Skin epidermis (tissue), 12 donors: ENCODE data around the gene FOXD4L6.
"Not testable (repeated sequence)": the region's sequence is repeated elsewhere in the genome, so short reads cannot be mapped to it uniquely, and the experiment has no call there.

Experiments
- H3K27ac ChIP-seq, 21 experiments: fragments of 200-600 bp; sonication (generic) in 11 of 21; one replicate each; pipeline ENCODE4 v1.5.0; 2020; ENCODE audit warnings: mild to moderate bottlenecking in 3 of 21, inconsistent platforms in 2 of 21, moderate library complexity in 2 of 21
- H3K4me3 ChIP-seq, 7 experiments: fragments of 200-600 bp; sonication (generic) in 2 of 7; one replicate each; pipeline ENCODE4 v1.5.0; 2020; ENCODE audit warnings: inconsistent platforms in 2 of 7, mild to moderate bottlenecking in 2 of 7, moderate library complexity in 1 of 7

FOXD4L6 gene

DNA sequence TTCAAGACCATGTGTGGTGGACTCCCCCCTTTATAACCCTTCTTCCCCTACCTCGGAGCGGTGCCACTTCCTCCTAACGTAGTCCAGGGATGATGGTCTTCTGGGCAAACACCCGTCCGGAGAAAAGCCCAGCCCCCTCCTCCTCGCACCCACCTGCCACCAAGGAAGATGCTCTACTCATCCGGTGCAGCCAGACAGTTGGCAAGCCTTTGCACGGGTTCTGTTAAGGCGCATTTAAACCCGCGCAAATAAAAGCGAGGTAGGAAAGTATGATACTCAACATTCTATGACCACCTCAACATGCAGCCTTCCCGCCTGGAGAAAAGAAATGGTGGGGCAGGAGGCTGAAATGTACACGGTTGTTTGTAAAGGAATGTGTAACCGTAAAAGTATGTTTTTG lies at the start of gene FOXD4L6:
Gene FOXD4L6, minus strand, starts transcription at position 101 of the 400 bp plus-strand sequence. CDS start 298 bp downstream, outside the sequence.
- not testable (repeated sequence) for H3K4me3 ChIP-seq, H3K27ac ChIP-seq

DNA sequence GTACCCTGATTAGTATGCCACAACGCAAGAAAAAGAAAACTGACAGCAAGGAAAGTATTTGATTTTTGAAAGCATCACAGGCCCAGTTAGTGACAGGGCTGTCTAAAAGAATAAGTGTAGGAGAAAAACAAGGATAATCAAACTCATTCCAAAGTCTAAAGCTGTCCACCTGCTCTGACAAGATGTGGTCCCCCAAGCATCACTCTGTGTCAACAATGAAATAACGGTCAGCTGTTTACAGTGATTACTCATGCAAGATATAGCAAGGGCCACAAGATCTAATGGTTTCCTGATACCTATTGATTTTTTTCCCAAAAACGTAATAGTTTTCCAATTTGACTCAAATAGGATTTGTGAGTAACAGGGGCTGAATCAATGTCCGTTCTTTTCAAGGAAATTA lies 46.5 kb upstream of the FOXD4L6 start:
- not testable (repeated sequence) for H3K27ac ChIP-seq

DNA sequence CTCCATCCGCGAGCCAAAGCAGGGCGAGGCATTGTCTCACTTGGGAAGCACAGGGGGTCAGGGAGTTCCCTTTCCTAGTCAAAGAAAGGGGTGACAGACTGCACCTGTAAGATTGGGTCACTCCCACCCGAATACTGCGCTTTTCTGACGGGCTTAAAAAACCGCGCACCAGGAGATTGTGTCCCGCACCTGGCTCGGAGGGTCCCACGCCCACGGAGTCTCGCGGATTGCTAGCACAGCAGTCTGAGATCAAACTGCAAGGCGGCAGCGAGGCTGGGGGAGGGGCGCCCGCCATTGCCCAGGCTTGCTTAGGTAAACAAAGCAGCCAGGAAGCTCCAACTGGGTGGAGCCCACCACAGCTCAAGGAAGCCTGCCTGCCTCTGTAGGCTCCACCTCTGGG lies 21.6 kb upstream of the FOXD4L6 start:
- not testable (repeated sequence) for H3K27ac ChIP-seq, H3K4me3 ChIP-seq

More for the DNA sequence above, 46.5 kb upstream of the FOXD4L6 start:
- not testable (repeated sequence) for H3K4me3 ChIP-seq

DNA sequence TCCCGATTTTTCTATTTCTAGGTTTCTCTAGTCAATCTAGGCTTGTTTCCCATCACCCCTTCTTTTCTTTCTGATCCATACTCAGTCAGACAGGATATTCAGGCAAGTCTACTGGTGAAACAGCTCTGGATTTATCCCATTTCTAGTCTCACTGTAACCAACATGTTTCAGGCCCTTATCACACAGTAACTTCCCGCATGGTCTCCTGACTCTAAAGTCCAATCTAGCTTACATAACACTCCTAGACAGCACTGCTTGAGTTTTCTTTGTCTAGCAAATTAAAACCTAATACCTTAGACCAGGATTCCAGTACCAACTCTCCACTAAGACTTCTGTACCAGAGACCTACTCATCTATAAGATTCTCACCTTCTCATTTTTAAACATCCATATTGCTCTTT lies 13.4 kb upstream of the FOXD4L6 start:
- H3K4me3 ChIP-seq, H3K27ac ChIP-seq: not testable (repeated sequence)

DNA sequence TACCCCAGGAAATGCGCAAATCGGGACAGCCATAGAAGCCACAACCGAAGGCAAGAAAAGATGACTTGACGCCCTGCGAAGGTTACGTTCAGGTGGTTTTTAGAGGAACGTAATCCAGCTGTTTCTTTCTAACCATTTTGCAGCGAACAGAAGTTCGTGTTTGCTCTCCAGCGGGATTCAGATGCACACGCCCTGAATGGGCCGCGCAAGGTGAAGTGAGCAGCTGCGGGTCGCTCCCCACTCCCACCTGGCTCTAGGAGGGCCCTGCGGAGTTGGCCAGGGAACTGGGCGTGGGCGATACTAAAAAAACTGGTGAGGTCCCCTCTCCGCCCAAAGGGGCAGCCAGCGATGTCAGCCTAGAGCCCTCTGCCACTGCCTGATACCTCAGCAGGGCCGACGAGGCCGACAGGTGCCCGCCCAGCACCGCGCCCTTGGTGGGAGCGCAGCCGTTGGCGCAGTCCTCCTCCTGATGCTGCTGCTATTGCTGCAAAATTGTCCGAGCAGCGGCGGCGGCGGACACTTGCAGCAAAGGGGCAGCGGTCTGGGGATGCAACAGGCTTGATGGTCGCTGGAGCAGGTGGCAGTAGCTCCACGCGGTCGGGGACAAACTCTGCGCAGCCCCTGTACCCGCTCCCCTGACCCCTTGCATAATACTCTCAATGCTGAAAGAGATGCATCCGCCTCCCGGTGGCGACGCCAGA lies 1.6 kb downstream of the FOXD4L6 start:
- not testable (repeated sequence) for H3K4me3 ChIP-seq, H3K27ac ChIP-seq

DNA sequence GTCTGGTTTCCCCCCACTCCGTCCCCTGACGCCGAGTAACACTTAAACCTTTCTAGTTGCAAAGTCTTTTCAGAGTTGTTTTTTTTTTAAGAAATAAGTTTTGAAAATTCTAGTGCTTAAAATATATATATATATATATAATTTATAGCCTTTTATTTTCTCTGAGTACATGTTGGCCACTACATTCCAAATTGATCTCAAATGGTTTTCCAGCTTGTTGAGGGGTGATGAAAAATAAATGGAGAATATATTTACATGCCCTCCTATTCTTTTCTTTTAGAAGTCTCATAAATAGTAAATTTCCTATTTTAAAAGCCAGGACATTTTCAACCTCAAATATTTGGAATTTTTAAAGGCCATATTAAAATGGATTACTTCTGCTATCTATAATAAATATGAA lies 2.5 kb downstream of the FOXD4L6 start:
- not testable (repeated sequence) for H3K4me3 ChIP-seq, H3K27ac ChIP-seq

DNA sequence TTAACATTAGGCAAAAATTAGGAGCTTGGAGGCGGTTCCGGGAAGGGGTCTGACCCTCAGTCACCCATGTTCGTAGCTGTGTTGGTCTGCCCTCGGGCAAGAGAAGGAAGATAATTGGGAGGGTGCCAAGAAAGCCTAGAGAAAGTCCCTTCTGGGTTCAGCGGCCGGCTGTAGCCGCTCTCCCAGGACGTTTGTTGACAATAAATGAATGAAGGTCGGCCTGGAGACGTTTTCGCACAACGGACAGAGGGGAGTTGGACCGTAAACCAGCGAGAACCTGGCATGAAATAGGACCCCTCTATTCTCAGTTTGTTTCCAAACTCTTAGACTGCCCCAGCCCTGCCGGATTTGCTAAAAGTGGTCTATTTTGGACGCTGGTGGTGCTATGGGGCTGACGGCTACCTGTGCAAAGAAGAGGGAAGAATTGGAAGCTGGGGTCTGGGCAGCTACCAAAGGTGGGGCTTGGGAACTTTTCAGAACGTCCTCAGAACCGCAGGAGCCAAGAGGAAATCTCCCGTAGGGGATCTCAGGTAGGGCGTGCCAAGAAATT lies 3.3 kb downstream of the FOXD4L6 start:
- H3K4me3 ChIP-seq, H3K27ac ChIP-seq: not testable (repeated sequence)

DNA sequence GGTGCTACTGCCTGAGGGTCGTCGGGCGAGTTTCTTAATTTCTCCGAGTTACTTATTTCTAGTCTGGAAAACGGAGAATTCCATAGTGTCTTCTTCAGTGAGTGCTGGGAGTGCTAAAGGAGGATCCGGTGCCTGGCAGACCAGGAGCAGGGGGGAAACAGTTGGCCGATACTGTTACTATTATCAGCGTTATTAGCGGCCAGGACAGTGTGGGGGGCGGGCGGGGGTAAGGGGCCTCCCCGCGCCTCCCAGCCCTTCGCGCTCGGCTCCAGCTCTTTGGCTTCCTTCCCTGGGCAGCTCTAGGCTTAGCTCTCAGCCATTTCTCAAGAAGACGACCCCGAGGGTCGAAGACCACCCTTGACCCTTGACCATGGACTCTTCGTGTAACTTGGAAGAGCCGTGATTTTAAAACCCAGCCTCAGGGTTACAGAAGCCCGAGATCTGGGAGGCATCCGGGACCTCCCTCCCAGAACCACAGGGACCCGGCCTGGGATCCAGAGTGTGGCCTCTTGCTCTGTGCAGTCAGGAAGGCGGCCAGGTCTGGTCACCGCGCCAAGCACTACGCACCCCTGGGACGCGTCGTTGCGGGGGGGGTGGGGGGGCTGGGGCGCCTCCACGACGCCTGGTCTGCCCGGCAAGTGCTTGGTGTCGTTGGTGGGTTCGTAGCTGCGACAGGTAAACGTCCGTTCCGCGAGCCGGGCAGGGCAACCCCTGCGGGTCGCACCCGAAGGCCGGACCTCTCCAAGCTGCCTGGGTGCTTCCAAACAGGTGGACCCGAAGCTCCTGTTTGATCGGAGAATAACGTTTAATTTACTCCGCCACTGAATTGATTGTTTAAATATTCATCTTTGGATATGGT lies 4.0 kb downstream of the FOXD4L6 start:
- H3K4me3 ChIP-seq, result not testable (repeated sequence)

DNA sequence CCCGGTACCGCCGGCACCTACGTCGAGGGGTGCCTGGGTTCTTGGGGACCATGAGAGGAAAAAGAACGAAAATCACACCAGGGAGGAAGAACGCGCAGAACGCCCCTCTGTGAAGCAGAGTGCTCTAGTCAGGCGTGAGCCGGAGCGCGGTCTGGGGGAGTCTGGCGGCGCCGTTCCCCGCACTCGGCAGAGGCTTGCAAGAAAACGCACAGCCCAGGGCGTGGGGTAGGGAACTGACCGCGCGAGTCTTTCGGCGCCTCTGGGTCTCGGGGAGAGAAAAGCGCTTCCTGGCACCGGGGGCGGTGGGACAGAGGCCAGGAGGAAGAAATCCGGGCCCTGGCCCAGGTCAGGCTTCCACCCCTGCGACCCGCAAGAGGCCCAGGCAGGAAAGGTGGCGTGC lies 4.7 kb downstream of the FOXD4L6 start:
- not testable (repeated sequence) for H3K4me3 ChIP-seq, H3K27ac ChIP-seq

More for the DNA sequence above, 4.0 kb downstream of the FOXD4L6 start:
- not testable (repeated sequence) for H3K27ac ChIP-seq

DNA sequence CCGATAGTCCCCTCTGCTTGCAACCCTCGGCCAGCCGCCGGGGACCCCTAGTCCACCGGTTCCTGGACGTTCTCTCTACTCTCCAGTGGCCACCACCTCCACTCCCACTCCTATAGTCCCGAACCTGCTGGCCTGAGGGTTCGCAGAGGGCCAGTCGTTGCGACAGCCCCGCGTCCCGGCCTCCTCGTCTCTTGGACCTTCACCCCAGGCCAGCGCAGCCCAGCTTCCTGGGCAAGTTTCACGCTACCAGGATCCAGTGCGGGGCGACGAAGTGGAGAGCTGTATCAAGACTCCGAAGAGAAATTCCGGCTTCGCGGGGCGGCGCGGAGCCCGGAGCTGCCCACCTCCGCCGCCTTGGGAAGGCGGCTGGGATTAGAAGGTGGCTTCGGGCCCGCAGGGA lies 5.1 kb downstream of the FOXD4L6 start:
- H3K27ac ChIP-seq, H3K4me3 ChIP-seq: not testable (repeated sequence)

DNA sequence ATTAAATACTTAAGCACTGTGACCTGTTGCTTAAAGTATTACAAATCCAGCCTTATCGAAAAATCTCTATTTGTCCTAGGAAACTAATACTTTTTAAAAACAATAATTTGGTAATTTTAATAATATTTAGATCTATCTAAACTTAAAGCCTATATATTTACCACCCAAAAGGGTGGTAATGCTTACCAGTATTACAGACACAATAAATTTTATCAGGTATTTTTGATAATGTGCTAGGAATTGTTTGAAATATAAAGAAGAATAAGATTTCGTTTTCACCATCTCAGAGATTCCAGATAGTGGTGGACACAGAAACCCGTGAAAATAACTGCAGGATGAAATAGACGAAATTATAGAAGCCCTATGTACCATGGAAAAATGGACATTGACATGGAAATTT lies 7.8 kb downstream of the FOXD4L6 start:
- not testable (repeated sequence) for H3K27ac ChIP-seq, H3K4me3 ChIP-seq

DNA sequence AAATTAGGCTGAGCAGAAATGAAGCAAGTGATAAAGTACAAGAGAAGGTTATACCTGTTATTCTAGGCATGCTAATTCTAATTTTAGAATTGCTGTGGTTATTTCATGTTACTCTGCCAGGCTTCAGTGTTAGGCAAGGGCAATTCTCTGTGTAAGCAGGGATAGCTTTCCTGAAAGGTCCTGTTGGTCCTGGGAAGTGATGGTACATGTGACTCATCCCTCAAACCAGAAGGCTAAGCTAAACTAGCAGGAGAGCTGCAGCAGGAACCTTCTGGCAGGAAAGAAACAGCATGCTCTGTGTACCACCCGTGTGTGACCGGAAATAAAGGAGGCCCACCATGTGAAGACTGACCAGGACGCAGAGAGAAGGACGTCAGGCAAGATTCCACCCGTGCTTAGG lies 8.8 kb downstream of the FOXD4L6 start:
- not testable (repeated sequence) for H3K4me3 ChIP-seq

DNA sequence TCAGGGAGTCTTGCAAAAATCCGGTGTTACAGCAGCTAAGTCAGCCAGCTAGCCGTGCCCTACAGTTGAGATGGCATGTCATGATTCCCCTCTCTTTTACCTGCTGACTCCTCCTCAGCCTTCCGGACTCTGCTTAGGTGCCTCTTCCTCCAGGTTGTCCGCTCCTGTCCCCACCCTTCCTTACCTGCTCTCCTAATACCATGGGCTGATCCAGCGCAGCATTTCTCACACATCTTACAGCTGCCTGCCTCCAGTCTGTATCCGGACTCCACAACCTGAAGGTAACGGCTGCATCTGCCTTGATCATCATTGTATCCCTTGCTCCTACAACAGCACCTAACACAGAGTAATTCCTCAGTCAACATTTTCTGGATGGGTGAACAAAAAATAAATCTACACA lies 9.2 kb downstream of the FOXD4L6 start:
- not testable (repeated sequence) for H3K4me3 ChIP-seq, H3K27ac ChIP-seq

More for the DNA sequence above, 8.8 kb downstream of the FOXD4L6 start:
- H3K27ac ChIP-seq, result not testable (repeated sequence)

DNA sequence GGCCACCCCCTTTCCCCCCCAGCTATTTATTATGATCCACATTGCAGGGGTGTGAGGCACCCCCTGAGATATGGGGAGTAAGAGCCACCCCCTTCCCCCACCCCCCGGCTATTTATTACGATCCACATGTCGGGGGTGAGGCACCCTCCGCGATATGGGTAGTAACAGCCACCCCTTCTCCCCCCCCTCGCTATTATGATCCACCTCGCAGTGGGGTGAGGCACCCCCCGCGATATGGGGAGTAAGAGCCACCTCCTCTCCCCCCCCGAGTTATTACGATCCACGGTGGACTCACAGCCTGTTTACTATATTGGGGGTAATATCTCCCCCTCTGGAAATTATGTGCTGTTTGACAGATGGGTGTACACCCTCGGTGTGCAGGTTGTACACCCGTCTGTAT lies 15.1 kb downstream of the FOXD4L6 start:
- H3K4me3 ChIP-seq, H3K27ac ChIP-seq: not testable (repeated sequence)

DNA sequence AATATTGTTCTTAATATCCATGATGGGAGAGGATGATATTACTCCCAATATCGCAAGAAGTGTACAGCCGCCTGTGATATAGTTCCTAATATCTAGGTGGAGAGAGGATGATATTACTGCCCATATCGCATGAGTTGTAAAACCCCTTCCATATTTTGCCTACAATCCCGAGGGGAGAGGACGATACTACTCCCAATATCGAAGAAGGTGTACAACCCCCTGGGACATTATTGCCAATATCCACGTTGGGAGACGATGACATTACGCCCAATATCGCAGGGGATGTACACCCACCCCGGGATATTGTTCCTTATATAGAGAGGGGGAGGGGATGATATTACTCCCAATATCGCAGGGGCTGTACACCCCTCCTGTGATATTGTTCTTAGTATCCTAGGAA lies 17.1 kb downstream of the FOXD4L6 start:
- not testable (repeated sequence) for H3K4me3 ChIP-seq, H3K27ac ChIP-seq

DNA sequence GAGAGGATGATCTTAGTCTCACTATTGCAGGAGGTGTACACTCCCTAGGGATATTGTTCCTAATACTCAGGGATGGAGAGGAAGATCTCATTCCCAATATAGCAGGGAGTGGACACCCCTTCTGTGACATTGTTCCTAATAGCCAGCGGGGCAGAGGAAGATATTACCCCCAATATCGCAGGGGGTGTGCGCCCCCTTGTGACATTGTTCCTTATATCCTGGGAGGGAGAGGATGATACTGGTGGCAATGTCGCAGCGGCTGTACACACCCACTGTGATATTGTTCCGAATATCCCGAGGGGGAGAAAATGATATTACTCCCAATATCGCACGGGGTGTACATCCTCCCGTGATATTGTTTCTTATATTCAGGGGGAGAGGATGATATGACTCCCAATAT lies 17.6 kb downstream of the FOXD4L6 start:
- not testable (repeated sequence) for H3K4me3 ChIP-seq, H3K27ac ChIP-seq

DNA sequence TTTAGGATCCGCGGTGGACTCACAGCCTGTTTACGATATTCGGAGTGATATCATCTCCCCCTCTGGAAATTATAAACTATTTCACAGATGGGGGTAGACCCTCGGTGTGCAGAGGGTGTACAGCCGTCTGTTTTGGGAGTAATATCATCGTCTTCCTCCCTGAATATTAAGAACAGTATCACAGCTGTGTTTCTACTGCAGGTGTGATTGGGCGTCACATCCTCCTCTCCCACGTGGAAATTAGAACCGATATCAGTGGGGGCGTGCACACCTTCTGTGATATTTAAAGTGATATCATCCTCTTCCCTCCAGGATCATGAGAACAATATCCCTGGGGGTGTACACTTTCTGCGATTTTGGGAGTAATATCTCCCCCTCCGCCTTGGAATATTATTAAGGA lies 19.2 kb downstream of the FOXD4L6 start:
- not testable (repeated sequence) for H3K27ac ChIP-seq, H3K4me3 ChIP-seq

DNA sequence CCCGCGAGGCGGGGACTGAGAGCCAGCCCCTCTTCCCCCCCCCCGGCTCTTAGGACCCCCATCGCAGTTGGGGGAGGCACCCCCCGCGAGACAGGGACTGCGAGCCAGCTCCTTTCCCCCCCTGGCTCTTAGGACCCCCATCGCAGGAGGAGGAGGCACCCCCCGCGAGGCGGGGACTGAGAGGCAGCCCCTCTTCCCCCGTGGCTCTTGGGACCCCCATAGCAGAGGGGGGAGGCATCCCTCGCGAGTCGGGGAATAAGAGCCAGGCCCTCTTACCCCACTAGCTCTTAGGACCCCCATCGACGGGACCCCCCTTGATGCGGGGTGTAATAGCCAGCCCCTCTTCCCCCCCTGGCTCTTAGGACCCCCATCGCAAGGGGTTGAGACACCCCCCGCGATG lies 19.7 kb downstream of the FOXD4L6 start:
- H3K4me3 ChIP-seq, H3K27ac ChIP-seq: not testable (repeated sequence)

DNA sequence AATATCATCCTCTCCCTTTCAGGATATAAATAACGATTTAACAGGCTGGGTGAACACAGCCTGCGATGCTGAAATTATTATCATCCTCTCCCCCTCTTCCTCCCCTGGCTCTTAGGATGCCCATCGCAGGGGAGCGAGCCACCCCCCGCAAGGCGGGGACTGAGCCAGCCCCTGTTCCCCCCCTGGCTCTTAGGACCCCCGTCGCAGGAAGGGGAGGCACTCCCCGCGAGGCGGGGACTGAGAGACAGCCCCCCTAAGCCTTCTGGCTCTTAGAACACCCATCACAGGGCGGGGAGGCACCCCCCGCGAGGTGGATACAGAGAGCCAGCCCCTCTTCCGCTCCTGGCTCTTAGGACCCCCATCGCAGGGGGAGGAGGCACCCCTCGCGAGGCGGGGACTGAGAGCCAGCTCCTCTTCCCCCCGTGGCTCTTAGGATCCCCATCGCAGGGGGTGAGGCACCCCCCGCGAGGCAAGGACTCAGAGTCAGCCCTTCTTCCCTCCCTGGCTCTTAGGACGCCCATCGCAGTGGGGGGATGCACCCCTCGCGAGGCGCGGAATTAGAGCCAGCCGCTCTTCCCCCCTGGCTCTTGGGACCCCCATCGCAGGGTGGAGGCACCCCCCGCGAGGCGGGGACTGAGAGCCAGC lies 21.9 kb downstream of the FOXD4L6 start:
- H3K27ac ChIP-seq, H3K4me3 ChIP-seq: not testable (repeated sequence)

DNA sequence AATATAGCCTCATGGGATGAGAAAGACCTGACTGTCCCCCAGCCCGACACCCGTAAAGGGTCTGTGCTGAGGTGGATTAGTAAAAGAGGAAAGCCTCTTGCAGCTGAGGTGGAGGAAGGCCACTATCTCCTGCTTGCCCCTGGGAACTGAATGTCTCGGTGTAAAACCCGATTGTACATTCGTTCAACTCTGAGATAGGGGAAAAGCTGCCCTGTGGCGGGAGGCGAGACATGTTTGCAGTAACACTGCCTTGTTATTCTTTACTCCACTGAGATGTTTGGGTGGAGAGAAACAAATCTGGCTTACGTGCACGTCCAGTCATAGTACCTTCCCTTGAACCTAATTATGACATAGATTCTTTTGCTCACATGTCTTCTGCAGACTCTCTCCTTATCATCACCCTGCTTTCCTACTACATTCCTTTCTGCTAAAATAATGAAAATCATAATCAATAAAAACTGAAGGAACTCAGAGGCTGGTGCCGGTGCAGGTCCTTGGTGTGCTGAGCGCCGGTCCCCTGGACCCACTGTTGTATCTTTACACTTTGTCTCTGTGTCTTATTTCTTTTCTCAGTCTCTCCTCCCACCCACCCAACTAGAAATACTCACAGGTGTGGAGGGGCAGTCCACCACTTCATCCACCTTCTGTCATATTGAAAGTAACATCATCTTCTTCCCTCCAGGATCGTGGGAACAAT lies 22.8 kb downstream of the FOXD4L6 start:
- not testable (repeated sequence) for H3K27ac ChIP-seq, H3K4me3 ChIP-seq
